Stimulated activated naive CD8-positive, alpha-beta T cell treated with anti-CD3 and anti-CD28 coated beads, Interleukin-15, amount 100 ng/mL, for 72 hours (primary cell): ENCODE results near the gene PLEKHA1.

Experiments used
- ATAC-seq: fragments of 150-1000 bp; cut with Tn5 transposase; 2 replicates; pipeline ENCODE4 v1.10.0; 2021; ENCODE audit warnings: mild to moderate bottlenecking, moderate library complexity
- DNase-seq, 2 donors: peaks; one replicate each; pipeline ENCODE4 v3.0.0; 2021 to 2022
- H3K27ac Mint-ChIP-seq, 2 donors: one replicate each; pipeline ENCODE4 v1.8.0; 2022; ENCODE audit warnings: mild to moderate bottlenecking in 2 of 2, mixed read lengths in 2 of 2, moderate library complexity in 2 of 2
- H3K27me3 Mint-ChIP-seq: one replicate; pipeline ENCODE4 v1.8.0; 2022; ENCODE audit warnings: mixed read lengths
- H3K4me1 Mint-ChIP-seq: one replicate; pipeline ENCODE4 v1.8.0; 2022; ENCODE audit warnings: mild to moderate bottlenecking, mixed read lengths
- H3K4me3 Mint-ChIP-seq, 2 donors: one replicate each; pipeline ENCODE4 v1.8.0; 2022; ENCODE audit warnings: mild to moderate bottlenecking in 2 of 2, mixed read lengths in 2 of 2, moderate library complexity in 1 of 2
- H3K9me3 Mint-ChIP-seq, 2 donors: one replicate each; pipeline ENCODE4 v1.8.0; 2022; ENCODE audit warnings: mixed read lengths in 2 of 2

Gene PLEKHA1

DNA sequence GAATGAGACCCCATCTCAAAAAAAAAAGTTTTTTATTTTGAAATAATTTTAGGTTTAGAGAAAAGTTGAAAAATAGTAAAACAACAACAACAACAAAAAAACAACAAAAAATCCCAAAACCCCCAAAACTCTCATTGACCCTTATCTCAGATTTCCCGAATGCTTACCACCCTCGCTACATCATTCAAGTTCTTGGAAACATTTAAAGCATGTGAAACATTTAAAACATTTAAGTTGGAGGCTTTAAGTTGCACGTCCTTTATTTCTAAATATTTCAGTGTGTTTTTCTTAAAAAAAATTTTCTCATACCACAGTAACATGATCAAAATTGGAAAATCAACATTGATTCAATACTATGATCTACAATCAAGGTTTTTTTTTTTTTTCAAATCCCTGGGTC is 79.6 kb downstream of the PLEKHA1 start:
- DNase-seq: no peak
- H3K9me3 Mint-ChIP-seq: no peaks in the 10 kb centered on the region
- H3K27me3 Mint-ChIP-seq: peaks cover 55% of the 10 kb centered on the region
- no peak overlapping the region for H3K27ac Mint-ChIP-seq
- ATAC-seq: no peak
- H3K4me1 Mint-ChIP-seq: peaks cover 1% of the 10 kb centered on the region
- H3K4me3 Mint-ChIP-seq: no peak overlapping the region

- peaks cover 7% of the 10 kb centered on the region for H3K4me1 Mint-ChIP-seq
- DNase-seq: no peak
Measured at GRCh38 chr10:122454603-122455080, 80.1 kb downstream of the PLEKHA1 start, which contains the start of gene ARMS2. Gene ARMS2 (plus strand): TSS chr10:122454653. CDS start chr10:122454728, 75 bp downstream.

GRCh38 chr10:122455376-122456079 is 81.0 kb downstream of the PLEKHA1 start:
- no peak for DNase-seq
- no peak overlapping the region for H3K27ac Mint-ChIP-seq
- H3K27me3 Mint-ChIP-seq: peaks cover 55% of the 10 kb centered on the region
- no peak for ATAC-seq
- H3K4me3 Mint-ChIP-seq: no peak overlapping the region
- no peaks in the 10 kb centered on the region for H3K9me3 Mint-ChIP-seq
- peaks cover 15% of the 10 kb centered on the region for H3K4me1 Mint-ChIP-seq

More at GRCh38 chr10:122454603-122455080, 80.1 kb downstream of the PLEKHA1 start, which contains the start of gene ARMS2:
- H3K27me3 Mint-ChIP-seq: peaks cover 55% of the 10 kb centered on the region
- ATAC-seq: no peak
- H3K9me3 Mint-ChIP-seq: no peaks in the 10 kb centered on the region
- H3K4me3 Mint-ChIP-seq: no peak within 1 kb of the TSS
- no peak within 1 kb of the TSS for H3K27ac Mint-ChIP-seq

DNA sequence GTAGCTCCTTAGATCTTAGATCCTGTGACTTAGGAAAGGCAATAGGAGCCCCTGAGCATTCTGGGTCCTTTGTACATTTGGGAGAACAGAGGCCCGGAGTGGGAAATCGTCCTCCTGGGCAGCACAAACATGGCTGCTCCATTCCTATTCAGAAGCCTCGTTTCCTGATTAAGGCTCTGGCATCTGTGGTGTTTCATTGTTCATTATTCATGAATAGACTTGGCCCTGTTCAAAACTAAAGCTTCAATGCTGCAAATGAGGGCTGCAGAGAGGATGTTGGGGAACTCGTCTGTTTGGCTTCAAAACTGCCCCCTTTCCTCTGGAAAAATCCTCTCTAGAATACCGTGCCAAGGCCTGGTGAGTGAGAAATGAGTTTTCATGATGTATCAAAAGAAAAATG is 83.4 kb downstream of the PLEKHA1 start:
- H3K4me1 Mint-ChIP-seq: peaks cover 27% of the 10 kb centered on the region
- no peak for ATAC-seq
- H3K9me3 Mint-ChIP-seq: no peaks in the 10 kb centered on the region
- H3K27ac Mint-ChIP-seq: no peak overlapping the region
- H3K27me3 Mint-ChIP-seq: peaks cover 65% of the 10 kb centered on the region
- no peak for DNase-seq
- H3K4me3 Mint-ChIP-seq: no peak overlapping the region

GRCh38 chr10:122458693-122459092 is 84.2 kb downstream of the PLEKHA1 start:
- Mint-ChIP-seq H3K27me3 (peaks cover 73% of the 10 kb centered on the region), H3K27ac (no peak overlapping the region), H3K4me1 (peaks cover 29% of the 10 kb centered on the region), H3K4me3 (no peak overlapping the region), H3K9me3 (no peaks in the 10 kb centered on the region)
- no peak for ATAC-seq
- DNase-seq: no peak

DNA sequence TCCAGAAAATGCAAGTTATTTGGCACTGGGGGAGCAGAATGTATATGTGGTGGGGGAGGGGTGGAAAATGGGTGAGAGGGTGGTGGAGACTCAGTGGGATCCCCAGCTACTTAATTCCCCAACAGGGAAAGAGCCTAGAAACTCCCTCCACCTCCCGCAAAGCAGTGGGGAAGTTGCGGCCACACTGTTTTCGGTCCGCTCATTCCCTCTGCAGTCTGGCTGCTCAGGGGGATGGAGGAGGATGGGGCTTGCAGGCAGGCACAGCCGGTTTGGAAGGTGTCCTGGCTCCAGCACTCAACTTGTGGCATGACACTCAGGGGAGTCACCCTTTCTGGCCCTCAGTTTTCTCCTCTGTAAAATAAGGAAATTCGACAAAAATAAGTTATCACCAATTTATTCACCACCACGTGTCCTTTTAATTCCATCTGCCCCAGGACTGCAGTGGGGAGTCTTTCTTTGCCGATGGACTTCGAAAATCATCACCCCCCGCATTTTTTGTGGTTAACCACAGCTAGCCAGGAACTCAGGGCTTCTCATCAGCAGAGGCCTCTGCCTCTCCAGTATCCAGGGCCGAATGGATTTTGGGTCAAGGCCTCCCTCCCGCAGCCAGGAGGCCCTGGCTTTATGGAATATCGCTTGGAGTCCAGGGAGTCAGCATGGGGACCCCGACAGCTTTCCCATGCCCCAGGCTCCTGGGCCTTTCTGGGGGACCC is 85.2 kb downstream of the PLEKHA1 start:
- no peak overlapping the region for H3K4me3 Mint-ChIP-seq
- H3K27ac Mint-ChIP-seq: no peak overlapping the region
- ATAC-seq: no peak
- peaks cover 29% of the 10 kb centered on the region for H3K4me1 Mint-ChIP-seq
- peaks cover 76% of the 10 kb centered on the region for H3K27me3 Mint-ChIP-seq
- no peak for DNase-seq
- no peaks in the 10 kb centered on the region for H3K9me3 Mint-ChIP-seq

- ATAC-seq: no peak
- Mint-ChIP-seq H3K4me1 (peaks cover 29% of the 10 kb centered on the region), H3K9me3 (no peaks in the 10 kb centered on the region), H3K27ac (no peak overlapping the region), H3K4me3 (peak overlapping the region; percentile 26 to 54), H3K27me3 (peaks cover 85% of the 10 kb centered on the region)
- DNase-seq: no peak
Measured at GRCh38 chr10:122460891-122461293, 86.4 kb downstream of the PLEKHA1 start.

DNA sequence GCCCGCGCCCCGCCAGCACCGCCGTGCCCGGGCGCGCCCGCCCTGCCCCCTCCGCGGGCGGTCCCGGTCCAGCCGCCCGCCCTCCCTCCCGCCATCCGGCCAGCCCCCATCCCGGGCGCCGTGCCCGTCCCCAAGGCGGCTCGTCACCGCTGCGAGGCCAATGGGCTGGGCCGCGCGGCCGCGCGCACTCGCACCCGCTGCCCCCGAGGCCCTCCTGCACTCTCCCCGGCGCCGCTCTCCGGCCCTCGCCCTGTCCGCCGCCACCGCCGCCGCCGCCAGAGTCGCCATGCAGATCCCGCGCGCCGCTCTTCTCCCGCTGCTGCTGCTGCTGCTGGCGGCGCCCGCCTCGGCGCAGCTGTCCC is 86.8 kb downstream of the PLEKHA1 start, which contains the start of gene HTRA1:
TSS of gene HTRA1 (plus strand) at position 187 of the 362 bp plus-strand sequence. CDS start at position 287, 100 bp downstream.
- ATAC-seq (peak; percentile 26), DNase-seq (no peak)
- Mint-ChIP-seq H3K9me3 (no peaks in the 10 kb centered on the region), H3K27me3 (peaks cover 89% of the 10 kb centered on the region), H3K4me3 (peak within 1 kb of the TSS; percentile 83 to 85), H3K27ac (no peak within 1 kb of the TSS), H3K4me1 (peaks cover 29% of the 10 kb centered on the region)

- Mint-ChIP-seq H3K27me3 (peaks cover 90% of the 10 kb centered on the region), H3K4me1 (peaks cover 29% of the 10 kb centered on the region), H3K27ac (no peak overlapping the region), H3K4me3 (peak overlapping the region; percentile 83 to 85), H3K9me3 (no peaks in the 10 kb centered on the region)
- ATAC-seq (peak; percentile 61), DNase-seq (no peak)
Measured at GRCh38 chr10:122461729-122462532, 87.4 kb downstream of the PLEKHA1 start.

DNA sequence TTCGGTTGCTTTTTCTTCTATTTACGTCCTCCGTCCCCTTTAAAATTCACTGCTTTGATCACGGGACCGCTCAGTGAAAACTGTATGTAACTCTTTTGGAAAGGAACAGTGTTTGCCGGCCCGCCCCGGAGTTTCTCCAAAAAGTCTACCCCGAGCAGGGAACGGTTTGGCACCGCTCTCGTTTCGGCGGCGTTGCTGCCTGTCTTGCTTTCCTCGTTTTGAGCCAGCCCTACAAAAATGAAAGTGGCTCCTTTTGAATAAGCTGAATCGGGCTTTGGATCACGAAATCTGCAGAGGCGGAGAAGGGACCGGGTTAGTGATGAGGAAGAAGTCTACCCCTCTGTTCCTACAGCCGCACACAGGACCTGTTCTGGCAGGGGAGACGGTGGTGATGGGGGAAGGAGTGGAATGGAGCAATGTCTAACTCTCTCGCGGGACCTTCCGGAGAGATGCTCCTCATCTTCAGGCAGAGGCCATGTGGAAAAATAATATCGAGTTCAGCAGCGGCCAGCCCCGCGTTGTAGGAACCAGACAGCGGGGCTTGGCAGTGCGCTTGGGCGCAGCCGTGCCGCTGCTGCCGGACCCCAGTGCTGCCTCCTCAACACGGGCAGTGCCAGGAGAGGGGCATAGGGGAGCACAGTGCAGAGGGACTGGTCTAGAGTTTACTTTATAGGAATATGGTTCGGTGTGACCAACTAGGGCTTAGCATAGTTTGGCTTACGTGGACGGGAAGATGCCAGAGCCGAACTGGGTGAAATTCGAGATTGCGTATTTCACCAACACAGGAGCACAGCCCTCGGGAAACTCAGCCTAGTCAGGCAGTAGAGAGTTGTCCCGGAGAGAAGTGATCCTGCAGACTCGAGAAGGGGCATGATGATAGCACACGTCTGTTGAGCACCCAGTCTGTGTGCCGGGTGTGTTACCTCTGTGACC is 88.3 kb downstream of the PLEKHA1 start:
- Mint-ChIP-seq H3K4me3 (peak overlapping the region; percentile 83 to 85), H3K4me1 (peaks cover 29% of the 10 kb centered on the region), H3K27me3 (peaks cover 90% of the 10 kb centered on the region), H3K9me3 (no peaks in the 10 kb centered on the region), H3K27ac (peak overlapping the region in 1 of 2 donors; percentile 58)
- DNase-seq (no peak), ATAC-seq (peak; percentile 26)

GRCh38 chr10:122463466-122464249 is 89.2 kb downstream of the PLEKHA1 start:
- peaks cover 29% of the 10 kb centered on the region for H3K4me1 Mint-ChIP-seq
- no peak for ATAC-seq
- peak overlapping the region in 1 of 2 donors; percentile 3 for H3K27ac Mint-ChIP-seq
- H3K4me3 Mint-ChIP-seq: no peak overlapping the region
- no peaks in the 10 kb centered on the region for H3K9me3 Mint-ChIP-seq
- H3K27me3 Mint-ChIP-seq: peaks cover 89% of the 10 kb centered on the region
- DNase-seq: no peak

DNA sequence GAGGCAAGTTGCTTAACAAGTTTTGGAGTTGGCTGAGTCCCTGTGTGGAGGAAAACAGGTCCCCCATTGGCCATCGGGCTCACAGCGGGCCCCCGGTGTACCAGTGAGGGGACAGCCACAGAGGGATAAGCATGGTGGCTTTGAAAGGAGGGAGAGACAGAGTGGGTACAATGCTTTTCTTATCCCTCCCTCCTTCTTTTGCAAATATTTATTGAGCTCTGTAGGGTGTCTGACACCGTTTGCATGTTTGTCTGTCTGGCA is 89.7 kb downstream of the PLEKHA1 start:
- Mint-ChIP-seq H3K27me3 (peaks cover 89% of the 10 kb centered on the region), H3K4me1 (peaks cover 26% of the 10 kb centered on the region), H3K4me3 (no peak overlapping the region), H3K27ac (no peak overlapping the region), H3K9me3 (no peaks in the 10 kb centered on the region)
- no peak for ATAC-seq
- no peak for DNase-seq

DNA sequence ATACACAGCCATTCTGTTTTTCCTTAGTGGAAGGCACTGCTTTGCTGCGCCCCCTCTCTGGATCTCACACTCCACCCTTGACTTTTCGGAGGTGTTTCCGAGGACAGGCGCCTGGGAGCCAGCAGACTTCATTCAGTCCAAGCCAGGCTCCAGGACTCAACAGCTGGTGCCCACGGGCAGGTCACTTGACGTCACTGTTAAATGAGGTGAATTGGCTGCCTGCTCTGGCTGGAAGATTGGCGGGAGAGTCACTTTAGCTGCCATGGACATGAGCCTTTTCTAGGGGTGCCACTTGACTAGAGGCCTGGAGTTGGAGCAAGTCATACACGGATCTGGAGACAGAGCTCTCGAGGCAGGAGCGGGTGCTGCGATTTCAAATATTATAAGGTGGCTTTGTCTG is 90.1 kb downstream of the PLEKHA1 start:
- H3K9me3 Mint-ChIP-seq: no peaks in the 10 kb centered on the region
- DNase-seq: no peak
- H3K27ac Mint-ChIP-seq: no peak overlapping the region
- peaks cover 89% of the 10 kb centered on the region for H3K27me3 Mint-ChIP-seq
- peaks cover 22% of the 10 kb centered on the region for H3K4me1 Mint-ChIP-seq
- no peak for ATAC-seq
- H3K4me3 Mint-ChIP-seq: no peak overlapping the region

DNA sequence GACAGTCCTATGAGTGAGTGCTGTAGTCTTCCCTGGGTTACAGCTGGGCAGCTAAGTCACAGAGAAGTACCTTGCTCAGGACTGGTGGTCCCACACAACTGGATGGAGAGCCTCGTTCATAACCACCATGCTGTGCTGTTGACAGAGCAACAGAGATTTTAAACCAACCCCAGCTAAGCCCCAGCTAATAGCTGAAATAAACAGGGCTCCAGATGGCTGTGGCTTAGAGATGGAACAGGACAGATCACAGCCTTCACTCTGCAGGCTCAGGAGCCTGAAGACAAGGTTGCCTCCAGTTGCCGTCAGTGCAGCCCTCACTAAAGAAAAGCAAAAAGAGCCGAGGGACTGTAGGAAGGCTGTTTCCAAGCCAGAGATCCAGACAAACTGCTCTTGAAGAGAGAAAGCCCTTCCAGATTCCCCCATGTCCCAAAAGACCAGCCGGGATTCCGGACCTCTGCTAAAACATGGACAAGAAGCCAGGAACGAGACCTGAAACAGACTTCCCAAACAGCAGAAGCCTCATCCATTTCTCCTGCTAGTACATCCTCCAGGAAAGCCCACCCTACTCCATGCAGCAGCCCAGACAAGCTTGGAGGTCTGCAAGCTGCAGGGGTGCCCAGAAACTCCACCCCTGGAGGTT is 91.0 kb downstream of the PLEKHA1 start:
- ATAC-seq (no peak), DNase-seq (no peak)
- Mint-ChIP-seq H3K27me3 (peaks cover 89% of the 10 kb centered on the region), H3K4me1 (peaks cover 14% of the 10 kb centered on the region), H3K4me3 (no peak overlapping the region), H3K27ac (no peak overlapping the region), H3K9me3 (no peaks in the 10 kb centered on the region)
